Bone marrow (tissue), 2 donors: ENCODE results near the gene TNFAIP3.

Experiments used
- DNase-seq, 2 donors: peaks; one replicate each; lab custom pipeline; 2025; lab: John Stamatoyannopoulos, UW

TNFAIP3 gene

GRCh38 chr6:137902699-137903098 lies 35.6 kb downstream of the TNFAIP3 start:
- no peak for DNase-seq

GRCh38 chr6:137903274-137903932 lies 36.3 kb downstream of the TNFAIP3 start:
- no peak for DNase-seq

DNA sequence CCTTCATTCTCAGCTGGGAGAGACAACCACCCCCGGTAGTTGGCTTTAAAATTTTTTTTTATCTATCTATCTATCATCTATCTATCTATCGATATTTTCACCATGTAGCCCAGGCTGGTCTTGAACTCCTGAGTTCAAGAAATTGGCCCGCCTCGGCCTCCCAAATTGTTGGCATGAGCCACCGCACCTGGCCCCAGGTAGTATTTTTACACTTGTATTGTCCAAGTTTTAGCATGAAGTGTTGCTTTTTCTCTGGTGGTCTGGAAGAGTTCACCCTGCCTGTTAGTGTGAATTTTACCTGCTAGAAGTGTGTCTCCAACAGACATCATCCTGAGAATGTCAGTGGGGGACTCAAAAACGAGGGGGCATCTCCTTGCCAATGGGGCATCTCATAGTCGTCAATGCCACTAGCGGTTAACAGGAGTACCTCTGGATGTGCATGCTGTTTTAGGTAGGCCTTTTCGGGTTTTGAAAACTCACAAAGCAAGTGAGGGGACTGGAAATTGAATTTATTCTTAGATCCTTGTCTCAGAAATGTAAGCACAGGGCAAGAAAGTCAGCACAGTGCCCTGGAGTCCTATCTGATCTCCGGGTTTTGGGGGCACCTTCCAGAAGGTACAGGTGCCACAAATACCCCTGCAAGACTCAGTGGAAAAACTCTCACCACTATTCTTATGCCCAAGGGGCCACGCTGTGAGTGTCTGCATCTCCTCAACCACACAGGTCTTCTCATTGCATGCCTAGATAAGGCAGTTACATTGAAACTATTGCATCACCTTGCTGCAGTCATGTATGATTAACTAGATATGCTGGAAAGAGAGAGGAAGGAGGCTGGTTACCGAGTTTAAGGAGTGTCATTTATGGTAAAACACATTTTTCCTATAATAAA lies 37.1 kb downstream of the TNFAIP3 start:
- DNase-seq, result no peak

DNA sequence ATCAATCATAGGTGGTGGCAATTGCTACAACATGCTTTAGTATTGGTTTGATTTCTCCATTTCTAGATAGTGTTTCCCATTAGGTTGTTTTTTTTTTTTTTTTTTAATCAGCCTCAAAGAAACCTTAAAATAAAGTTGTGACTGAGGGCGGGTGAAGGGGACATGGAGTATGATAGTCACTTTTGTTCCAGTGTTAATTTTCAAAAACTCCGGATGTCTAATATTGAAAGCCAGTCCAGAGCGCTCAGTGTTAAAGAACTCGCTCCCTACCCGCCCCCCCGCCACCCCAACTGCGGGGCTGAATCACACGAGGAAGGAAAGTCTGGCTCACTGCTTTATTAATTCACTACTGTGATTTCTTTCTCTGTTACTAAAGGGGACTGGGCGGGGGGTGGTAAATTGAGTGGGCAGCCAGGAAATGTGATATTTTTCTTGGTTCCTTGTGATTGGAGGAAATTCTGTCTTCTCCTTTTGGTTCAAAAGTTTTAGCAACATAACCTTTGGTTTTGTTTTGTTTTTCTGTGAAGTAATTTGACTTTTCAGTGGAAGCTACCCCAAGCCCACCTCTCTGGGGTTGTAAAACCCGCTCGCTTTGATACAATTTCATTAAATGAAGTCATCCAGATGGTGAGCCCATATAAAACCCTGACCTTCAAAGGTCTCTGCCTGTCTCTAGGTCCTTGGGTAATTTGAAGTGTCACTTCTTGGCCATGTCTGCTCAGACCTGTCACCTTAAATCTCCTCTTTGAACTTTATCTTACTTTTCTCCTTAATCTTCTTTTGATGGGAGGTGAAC lies 38.0 kb downstream of the TNFAIP3 start:
- DNase-seq, result peak; percentile 18 to 32

GRCh38 chr6:137906020-137906472 lies 39.0 kb downstream of the TNFAIP3 start:
- no peak for DNase-seq

- DNase-seq, result no peak
These were observed 40.1 kb downstream of the TNFAIP3 start for GRCh38 chr6:137907170-137907569.

DNA sequence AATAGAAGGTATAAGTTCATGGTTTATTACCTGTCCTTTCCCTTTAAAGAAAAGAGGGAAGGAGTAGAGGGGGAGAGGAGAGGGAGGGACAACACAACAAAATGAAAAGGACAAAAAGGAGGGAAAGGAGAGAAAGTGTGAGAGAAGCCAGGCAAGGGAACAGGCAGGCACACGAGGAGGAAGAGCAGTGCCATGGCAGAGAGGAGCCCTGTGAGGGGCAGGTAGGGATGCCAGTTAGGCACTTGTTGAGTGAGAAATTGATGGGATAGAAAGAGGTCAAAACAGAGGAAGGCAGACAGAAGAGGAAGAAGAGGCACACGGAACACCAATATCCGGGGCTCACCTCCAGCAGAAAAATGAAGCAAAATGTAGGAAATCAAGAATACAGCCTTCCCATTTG lies 42.5 kb downstream of the TNFAIP3 start:
- no peak for DNase-seq

DNA sequence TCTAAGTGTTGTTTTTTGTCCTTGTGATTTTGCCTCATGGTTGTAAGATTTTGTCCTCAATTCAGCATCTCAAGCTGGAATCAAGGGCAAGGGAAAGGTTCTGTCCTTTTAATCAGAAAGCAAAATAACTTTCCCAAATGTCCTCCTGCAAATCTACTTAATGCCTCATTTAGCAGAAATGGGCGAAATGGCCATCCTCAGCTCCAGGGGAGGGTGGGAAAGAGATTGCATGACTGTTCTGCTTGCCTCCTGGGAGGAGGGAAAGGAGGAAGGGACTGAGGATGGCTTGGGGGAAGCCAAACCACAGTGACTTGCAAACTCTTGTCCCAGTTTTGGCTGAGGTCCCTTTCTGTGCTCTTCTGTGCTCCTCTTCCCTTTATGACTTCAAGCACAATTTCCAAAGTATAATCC lies 43.4 kb downstream of the TNFAIP3 start:
- peak in 1 of 2 donors; percentile 28 for DNase-seq

DNA sequence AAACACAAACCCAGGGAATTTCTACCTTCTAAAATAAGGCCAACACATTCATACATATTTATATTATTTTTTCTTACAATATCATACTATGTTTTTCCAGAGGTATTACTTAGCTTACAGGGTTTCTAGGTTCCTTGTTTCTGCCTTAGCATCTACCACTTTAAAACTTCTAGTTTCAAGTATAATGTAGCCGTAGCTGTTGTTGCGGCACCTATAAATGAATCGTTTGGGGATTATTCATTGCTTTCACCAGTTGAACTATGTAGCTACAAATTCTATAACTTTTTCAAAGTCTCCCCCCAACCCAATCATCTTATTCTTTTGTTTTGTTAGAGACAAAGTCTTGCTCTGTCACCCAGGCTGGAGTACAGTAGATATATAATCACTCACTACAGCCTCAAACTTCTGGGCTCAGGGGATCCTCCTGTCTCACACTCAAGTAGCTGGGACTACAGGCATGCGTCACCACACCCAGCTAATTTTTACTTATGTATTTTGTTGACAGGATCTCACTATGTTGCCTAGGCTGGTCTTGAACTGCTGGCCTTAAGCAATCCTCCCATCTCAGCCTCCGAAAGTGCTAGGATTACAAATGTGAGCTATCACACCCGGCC lies 43.9 kb downstream of the TNFAIP3 start:
- no peak for DNase-seq

- DNase-seq, result no peak
These were observed 44.7 kb downstream of the TNFAIP3 start for GRCh38 chr6:137911675-137912191.

DNA sequence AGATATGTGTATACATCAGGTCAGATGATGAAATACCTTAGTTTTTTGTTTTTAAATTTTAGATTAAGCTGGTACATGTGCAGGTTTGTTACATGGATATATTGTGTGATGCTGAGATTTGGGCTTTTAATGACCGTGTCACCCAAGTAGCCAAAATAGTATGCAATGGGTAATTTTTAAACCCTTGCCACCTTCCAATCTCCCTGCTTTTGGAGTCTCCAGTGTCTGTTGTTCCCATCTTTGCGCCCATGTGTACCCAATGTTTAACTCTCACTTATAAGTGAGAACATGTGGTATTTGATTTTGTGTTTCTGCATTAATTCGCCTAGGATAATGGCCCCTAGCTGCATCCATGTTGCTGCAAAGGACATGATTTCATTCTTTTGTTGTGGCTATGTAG lies 45.8 kb downstream of the TNFAIP3 start:
- DNase-seq, result no peak

DNA sequence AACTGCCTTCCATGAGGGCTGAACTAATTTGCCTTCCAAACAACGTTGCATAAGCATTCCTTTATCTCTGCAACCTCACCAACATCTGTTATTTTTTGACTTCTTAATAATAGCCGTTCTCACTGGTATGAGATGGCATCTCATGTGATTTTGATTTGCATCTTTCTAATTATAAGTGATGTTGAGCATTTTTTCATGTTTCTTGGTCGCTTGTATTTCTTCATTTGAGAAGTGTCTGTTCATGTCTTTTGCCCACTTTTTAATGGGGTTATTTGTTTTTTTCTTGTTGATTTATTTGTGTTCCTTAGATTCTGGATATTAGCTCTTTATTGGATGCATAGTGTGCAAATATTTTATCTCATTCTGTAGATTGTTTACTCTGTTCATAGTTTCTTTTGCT lies 46.4 kb downstream of the TNFAIP3 start:
- no peak for DNase-seq

- no peak for DNase-seq
These were observed 47.0 kb downstream of the TNFAIP3 start for GRCh38 chr6:137913996-137914529.

DNA sequence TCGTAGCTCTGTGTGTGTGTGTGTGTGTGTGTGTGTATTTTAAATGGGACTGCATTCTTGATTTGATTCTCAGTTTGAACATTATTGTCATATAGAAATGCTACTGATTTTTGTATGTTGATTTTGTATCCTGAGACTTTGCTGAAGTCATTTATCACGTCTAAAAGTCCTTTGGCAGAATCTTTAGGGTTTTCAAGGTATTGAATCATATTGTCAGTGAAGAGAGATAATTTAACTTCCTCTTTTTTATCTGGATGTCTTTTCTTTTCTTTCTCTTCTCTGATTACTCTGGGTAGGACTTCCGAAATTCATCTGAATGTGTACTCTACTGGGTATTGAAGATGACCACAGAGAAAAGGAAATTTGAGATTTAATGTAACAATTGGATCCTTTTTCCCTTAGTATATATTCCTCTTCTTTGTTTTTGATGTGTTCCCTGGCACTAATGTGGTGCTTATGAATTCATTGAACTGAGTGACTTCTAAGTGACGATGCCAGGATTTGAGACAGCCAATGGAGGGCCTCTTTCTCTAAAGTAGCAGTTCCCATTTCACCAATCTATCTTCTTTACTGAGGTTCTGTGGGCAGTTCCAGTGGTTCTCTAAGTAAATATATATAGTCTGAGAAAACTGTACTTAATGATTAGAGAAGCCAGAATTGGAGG lies 47.6 kb downstream of the TNFAIP3 start:
- DNase-seq, result peak in 1 of 2 donors; percentile 60

GRCh38 chr6:137915790-137916189 lies 48.7 kb downstream of the TNFAIP3 start:
- no peak for DNase-seq

DNA sequence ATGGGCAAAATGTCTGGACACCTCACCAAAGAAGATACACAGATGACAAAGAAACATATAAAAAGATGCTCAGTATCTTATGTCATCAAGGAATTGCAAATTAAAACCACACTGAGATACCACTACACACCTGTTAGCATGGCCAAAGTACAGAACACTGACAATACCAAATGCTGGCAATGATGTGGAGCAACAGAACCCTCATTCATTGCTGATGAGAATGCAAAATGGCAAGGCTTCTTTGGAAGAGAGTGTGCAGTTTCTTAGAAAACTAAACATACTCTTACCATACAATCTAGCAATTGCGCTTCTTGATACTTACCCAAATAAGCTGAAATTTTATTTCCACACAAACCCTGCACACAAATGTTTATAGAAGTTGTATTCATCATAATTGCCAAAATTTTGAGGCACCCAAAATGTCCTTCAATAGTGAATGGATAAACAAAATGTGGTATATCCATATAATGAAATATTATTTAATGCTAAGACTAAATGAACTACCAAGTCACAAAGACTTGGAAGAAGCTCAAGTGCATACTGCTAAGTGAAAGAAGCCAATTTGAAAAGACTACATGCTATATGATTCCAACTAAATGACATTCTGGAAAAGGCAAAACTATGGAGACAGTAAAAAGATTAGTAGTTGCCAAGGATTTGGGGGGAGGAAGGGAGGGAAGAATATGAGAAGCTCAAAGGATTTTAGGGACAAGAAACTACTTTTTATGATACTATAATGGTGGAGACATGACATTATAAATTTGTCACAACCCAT lies 50.7 kb downstream of the TNFAIP3 start:
- no peak for DNase-seq

GRCh38 chr6:137919502-137919823 lies 52.4 kb downstream of the TNFAIP3 start:
- DNase-seq, result no peak

- DNase-seq, result no peak
These were observed 53.0 kb downstream of the TNFAIP3 start for GRCh38 chr6:137919837-137920730.

- DNase-seq, result no peak
These were observed 54.8 kb downstream of the TNFAIP3 start for GRCh38 chr6:137921823-137922222.
